ENCODE measurements around the gene KLHL8.

Gene KLHL8

GRCh38 chr4:87192145-87192919 is 28.1 kb downstream of the KLHL8 start:
- no peaks in the 10 kb centered on the region for H3K27me3 ChIP-seq (ENCODE audit: insufficient read depth, low read depth)
- H3K27ac ChIP-seq: no peak overlapping the region
- H4K20me1 ChIP-seq (ENCODE audit: insufficient read depth): no peaks in the 10 kb centered on the region
- TF ChIP-seq CTCF (conservative IDR thresholded peaks at IDR 0.05; ENCODE audit: low read depth, low read length): no peak
- no peak overlapping the region for H3K9ac ChIP-seq
- H2AFZ ChIP-seq (ENCODE audit: low read depth): no peak overlapping the region
- no peak overlapping the region for H3K4me3 ChIP-seq (IDR thresholded peaks at IDR 0.05; ENCODE audit: insufficient read depth, low read depth, low read length)
- no peak overlapping the region for H3K4me2 ChIP-seq
- no peaks in the 10 kb centered on the region for H3K36me3 ChIP-seq (ENCODE audit: insufficient read depth)
- H3K4me1 ChIP-seq (ENCODE audit: low read depth, poor library complexity, severe bottlenecking): no peaks in the 10 kb centered on the region
- H3K79me2 ChIP-seq (ENCODE audit: insufficient read depth, low read depth): peaks cover 9% of the 10 kb centered on the region; the same call in 1 of the 2 replicates

DNA sequence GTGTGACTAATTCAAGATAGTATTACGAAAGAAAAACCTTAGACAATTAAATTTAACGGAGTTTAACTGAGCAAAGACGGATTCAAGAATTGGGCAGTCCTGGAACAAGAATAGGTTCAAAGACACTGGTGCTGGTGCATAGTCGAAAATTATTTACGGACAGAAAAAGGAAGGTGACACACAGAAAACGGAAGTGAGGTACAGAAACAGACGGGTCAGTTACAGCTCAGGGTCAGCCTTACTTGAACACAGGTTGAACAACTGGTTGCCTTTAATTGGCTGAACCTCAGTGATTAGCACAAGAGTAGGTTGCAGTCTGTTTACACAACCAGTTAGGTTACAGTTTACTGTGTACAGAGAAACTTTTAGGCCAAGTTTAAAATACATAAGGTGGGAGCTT is 31.5 kb downstream of the KLHL8 start:
- Histone ChIP-seq H3K4me1 (ENCODE audit: low read depth, poor library complexity, severe bottlenecking) (no peaks in the 10 kb centered on the region), H2AFZ (ENCODE audit: low read depth) (no peak overlapping the region), H3K4me3 (IDR thresholded peaks at IDR 0.05; ENCODE audit: insufficient read depth, low read depth, low read length) (no peak overlapping the region), H3K4me2 (no peak overlapping the region), H3K9ac (no peak overlapping the region), H3K79me2 (ENCODE audit: insufficient read depth, low read depth) (no peaks in the 10 kb centered on the region), H3K36me3 (ENCODE audit: insufficient read depth) (no peaks in the 10 kb centered on the region), H3K27me3 (ENCODE audit: insufficient read depth, low read depth) (no peaks in the 10 kb centered on the region), H3K27ac (no peak overlapping the region), H4K20me1 (ENCODE audit: insufficient read depth) (no peaks in the 10 kb centered on the region)
- no peak for TF ChIP-seq CTCF (conservative IDR thresholded peaks at IDR 0.05; ENCODE audit: low read depth, low read length)

DNA sequence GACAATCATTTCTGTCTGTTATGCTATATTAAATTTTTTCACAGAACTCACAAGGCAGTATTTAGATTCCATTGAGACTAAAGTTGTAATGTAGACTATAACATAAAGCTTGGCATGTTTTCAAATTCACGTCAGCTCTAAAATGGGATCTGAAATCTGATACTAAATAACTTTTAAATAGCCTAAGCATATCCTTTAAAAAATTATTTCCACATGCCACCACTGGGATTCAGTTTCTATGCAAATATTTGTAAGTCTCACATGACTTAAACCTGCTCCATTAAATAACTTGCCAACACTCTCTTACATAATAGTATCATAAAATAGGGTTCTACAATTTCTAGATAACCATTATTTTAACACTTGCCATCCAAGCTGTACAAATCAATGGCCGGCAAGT is 32.4 kb downstream of the KLHL8 start:
- no peak for TF ChIP-seq CTCF (conservative IDR thresholded peaks at IDR 0.05; ENCODE audit: low read depth, low read length)

DNA sequence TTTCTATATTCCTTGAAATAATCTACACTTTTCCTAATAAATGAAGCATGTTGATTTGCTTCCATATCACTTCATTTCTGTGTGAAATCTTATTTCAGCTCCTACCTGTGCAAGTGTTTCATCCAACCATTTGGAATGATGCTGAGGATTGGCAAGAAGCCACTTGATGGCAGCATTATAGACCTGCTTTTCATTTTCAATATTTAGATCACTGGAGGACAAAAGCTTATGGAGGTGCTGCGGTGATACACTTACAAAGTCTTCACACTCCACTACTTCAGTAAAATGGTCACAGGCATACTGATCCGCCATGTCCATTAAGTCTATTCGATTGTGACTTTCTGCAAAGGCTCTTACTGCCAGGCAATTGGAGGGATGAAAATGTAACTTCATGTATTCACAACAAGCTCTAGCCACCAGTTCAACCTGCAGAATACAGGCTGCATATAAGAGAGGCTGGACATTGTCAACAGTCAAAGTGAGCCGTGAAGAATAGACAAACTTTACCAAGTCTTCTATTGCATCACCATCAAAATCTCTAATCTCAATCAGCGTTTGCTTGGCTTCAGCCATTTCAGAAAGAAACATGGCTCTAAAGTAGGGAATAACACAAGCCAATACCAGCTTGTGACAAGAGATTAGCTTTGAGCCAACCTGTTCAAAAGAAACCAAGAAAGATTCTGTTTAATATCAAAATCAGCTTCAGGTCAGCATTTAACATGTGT is 35.1 kb downstream of the KLHL8 start:
- no peak overlapping the region for H2AFZ ChIP-seq (ENCODE audit: low read depth)
- H3K9ac ChIP-seq: no peak overlapping the region
- no peaks in the 10 kb centered on the region for H3K36me3 ChIP-seq (ENCODE audit: insufficient read depth)
- TF ChIP-seq CTCF (conservative IDR thresholded peaks at IDR 0.05; ENCODE audit: low read depth, low read length): no peak
- no peak overlapping the region for H3K4me2 ChIP-seq
- H3K4me3 ChIP-seq (IDR thresholded peaks at IDR 0.05; ENCODE audit: insufficient read depth, low read depth, low read length): no peak overlapping the region
- H3K79me2 ChIP-seq (ENCODE audit: insufficient read depth, low read depth): no peaks in the 10 kb centered on the region
- no peaks in the 10 kb centered on the region for H3K4me1 ChIP-seq (ENCODE audit: low read depth, poor library complexity, severe bottlenecking)
- no peak overlapping the region for H3K27ac ChIP-seq
- H4K20me1 ChIP-seq (ENCODE audit: insufficient read depth): no peaks in the 10 kb centered on the region
- no peaks in the 10 kb centered on the region for H3K27me3 ChIP-seq (ENCODE audit: insufficient read depth, low read depth)

More for the DNA sequence above, 32.4 kb downstream of the KLHL8 start:
- Histone ChIP-seq H3K27ac (no peak overlapping the region), H3K4me3 (IDR thresholded peaks at IDR 0.05; ENCODE audit: insufficient read depth, low read depth, low read length) (no peak overlapping the region), H3K79me2 (ENCODE audit: insufficient read depth, low read depth) (no peaks in the 10 kb centered on the region), H3K4me2 (no peak overlapping the region), H2AFZ (ENCODE audit: low read depth) (no peak overlapping the region), H3K27me3 (ENCODE audit: insufficient read depth, low read depth) (no peaks in the 10 kb centered on the region), H3K4me1 (ENCODE audit: low read depth, poor library complexity, severe bottlenecking) (no peaks in the 10 kb centered on the region), H3K9ac (no peak overlapping the region), H4K20me1 (ENCODE audit: insufficient read depth) (no peaks in the 10 kb centered on the region), H3K36me3 (ENCODE audit: insufficient read depth) (no peaks in the 10 kb centered on the region)

All from KMS-11 (cell line).